Tibial nerve (tissue), 3 donors: ENCODE data around the gene METRNL.

Source experiments
- EP300 ChIP-seq, 2 donors: sonication (generic); formaldehyde crosslinking; IDR thresholded peaks; one replicate each; pipeline ENCODE4 v1.6.1; 2017; ENCODE audit warnings: antibody characterized with exemption in 2 of 2, mild to moderate bottlenecking in 1 of 2
- POLR2A ChIP-seq, 2 donors: fragments of 450-650 bp; IDR thresholded peaks; one replicate each; pipeline ENCODE4 v1.6.1; 2017; ENCODE audit warnings: antibody characterized with exemption in 2 of 2, mild to moderate bottlenecking in 2 of 2, moderate library complexity in 2 of 2

GRCh38 chr17:83079352-83079747 is at the start of gene METRNL:
- TF ChIP-seq EP300 (IDR thresholded peaks at IDR 0.05) (peak in 1 of 2 donors; percentile 78), POLR2A (IDR thresholded peaks at IDR 0.05) (peak; percentile 60 to 89)
